ENCODE measurements around the gene ARL13B.
"Not testable (repeated sequence)": the region's sequence is repeated elsewhere in the genome, so short reads cannot be mapped to it uniquely, and the experiment has no call there.

DNA sequence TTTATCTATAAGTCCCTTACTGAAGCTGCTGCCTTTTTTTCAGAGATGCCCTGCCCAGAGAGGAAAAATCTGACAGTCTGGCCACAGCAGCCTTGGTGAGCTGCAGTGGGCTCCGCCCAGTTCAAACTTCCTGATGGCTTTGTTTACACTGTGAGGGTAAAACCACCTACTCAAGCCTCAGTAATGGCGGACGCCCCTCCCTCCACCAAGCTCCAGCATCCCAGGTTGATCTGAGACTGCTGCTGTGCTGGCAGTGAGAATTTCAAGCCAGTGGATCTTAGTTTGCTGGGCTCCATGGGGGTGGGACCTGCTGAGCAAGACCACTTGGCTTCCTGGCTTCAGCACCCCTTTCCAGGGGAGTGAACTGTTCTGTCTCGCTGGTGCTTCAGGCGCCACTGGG, 100.6 kb downstream of the ARL13B start:
- not testable (repeated sequence) for TF ChIP-seq POLR2AphosphoS5 (IDR thresholded peaks at IDR 0.05; ENCODE audit: low read depth, low read length); JUND (CRISPR knock-in tag; IDR thresholded peaks at IDR 0.05); ZNF143 (CRISPR knock-in tag; IDR thresholded peaks at IDR 0.05); POLR2AphosphoS2 (IDR thresholded peaks at IDR 0.05; ENCODE audit: low read depth, low read length)
- TF ChIP-seq, protein P1, sequence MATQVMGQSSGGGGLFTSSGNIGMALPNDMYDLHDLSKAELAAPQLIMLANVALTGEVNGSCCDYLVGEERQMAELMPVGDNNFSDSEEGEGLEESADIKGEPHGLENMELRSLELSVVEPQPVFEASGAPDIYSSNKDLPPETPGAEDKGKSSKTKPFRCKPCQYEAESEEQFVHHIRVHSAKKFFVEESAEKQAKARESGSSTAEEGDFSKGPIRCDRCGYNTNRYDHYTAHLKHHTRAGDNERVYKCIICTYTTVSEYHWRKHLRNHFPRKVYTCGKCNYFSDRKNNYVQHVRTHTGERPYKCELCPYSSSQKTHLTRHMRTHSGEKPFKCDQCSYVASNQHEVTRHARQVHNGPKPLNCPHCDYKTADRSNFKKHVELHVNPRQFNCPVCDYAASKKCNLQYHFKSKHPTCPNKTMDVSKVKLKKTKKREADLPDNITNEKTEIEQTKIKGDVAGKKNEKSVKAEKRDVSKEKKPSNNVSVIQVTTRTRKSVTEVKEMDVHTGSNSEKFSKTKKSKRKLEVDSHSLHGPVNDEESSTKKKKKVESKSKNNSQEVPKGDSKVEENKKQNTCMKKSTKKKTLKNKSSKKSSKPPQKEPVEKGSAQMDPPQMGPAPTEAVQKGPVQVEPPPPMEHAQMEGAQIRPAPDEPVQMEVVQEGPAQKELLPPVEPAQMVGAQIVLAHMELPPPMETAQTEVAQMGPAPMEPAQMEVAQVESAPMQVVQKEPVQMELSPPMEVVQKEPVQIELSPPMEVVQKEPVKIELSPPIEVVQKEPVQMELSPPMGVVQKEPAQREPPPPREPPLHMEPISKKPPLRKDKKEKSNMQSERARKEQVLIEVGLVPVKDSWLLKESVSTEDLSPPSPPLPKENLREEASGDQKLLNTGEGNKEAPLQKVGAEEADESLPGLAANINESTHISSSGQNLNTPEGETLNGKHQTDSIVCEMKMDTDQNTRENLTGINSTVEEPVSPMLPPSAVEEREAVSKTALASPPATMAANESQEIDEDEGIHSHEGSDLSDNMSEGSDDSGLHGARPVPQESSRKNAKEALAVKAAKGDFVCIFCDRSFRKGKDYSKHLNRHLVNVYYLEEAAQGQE (IDR thresholded peaks at IDR 0.05; ENCODE audit: borderline replicate concordance in 1 of 2, low read depth in 1 of 2, low read length in 2 of 2) = not testable (repeated sequence)
- TF ChIP-seq, protein P2, sequence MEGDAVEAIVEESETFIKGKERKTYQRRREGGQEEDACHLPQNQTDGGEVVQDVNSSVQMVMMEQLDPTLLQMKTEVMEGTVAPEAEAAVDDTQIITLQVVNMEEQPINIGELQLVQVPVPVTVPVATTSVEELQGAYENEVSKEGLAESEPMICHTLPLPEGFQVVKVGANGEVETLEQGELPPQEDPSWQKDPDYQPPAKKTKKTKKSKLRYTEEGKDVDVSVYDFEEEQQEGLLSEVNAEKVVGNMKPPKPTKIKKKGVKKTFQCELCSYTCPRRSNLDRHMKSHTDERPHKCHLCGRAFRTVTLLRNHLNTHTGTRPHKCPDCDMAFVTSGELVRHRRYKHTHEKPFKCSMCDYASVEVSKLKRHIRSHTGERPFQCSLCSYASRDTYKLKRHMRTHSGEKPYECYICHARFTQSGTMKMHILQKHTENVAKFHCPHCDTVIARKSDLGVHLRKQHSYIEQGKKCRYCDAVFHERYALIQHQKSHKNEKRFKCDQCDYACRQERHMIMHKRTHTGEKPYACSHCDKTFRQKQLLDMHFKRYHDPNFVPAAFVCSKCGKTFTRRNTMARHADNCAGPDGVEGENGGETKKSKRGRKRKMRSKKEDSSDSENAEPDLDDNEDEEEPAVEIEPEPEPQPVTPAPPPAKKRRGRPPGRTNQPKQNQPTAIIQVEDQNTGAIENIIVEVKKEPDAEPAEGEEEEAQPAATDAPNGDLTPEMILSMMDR (CRISPR knock-in tag; IDR thresholded peaks at IDR 0.05) = not testable (repeated sequence)
- TF ChIP-seq, protein P3, sequence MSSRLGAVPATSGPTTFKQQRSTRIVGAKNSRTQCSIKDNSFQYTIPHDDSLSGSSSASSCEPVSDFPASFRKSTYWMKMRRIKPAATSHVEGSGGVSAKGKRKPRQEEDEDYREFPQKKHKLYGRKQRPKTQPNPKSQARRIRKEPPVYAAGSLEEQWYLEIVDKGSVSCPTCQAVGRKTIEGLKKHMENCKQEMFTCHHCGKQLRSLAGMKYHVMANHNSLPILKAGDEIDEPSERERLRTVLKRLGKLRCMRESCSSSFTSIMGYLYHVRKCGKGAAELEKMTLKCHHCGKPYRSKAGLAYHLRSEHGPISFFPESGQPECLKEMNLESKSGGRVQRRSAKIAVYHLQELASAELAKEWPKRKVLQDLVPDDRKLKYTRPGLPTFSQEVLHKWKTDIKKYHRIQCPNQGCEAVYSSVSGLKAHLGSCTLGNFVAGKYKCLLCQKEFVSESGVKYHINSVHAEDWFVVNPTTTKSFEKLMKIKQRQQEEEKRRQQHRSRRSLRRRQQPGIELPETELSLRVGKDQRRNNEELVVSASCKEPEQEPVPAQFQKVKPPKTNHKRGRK (CRISPR knock-in tag; IDR thresholded peaks at IDR 0.05) = not testable (repeated sequence)
